ENCODE measurements around the gene HOXB4. TPM values are rescaled to one million over a fixed set of nuclear protein-coding genes. Genes with fewer than 3 reads are reported as not detected.
A peak's percentile ranks its signal among the peaks of the same experiment; 100 is the strongest.

Gene HOXB4
- total RNA-seq (2014; rRNA removed; shearing (Covaris generic)) = 0.45 TPM in 2 replicates

DNA sequence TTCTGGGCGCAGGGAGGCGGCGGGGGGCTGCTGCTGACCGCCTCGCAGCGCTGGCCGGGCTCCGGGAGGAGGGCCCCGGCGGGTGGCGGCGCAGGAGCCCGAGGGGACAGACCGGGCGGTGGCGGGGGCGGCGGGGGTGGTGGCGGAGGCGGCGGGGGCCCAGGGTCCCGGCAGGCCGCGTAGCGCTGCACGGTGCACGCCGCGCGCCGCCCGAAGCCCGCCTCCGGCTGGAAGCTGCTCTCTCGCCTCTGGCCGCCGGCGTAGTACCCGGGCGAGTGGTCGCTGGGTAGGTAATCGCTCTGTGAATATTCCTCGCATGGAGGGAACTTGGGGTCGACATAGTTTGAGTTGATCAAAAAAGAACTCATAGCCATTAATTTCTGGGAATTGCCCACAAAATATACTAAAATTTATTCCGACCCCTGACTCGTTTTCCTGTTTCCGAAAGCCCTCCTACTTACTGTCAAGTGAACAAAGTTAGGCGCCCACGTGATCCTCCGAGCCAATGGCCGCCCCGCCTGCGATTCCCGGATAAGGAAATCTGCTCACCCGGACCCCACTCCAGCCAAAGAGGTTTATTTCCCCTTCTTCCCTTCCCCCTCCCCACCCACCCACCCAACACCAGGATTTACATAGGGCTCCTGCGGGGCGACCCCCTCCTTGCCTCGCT, at the start of gene HOXB4:
Gene HOXB4 (minus strand): TSS at position 405 of the 670 bp plus-strand sequence. CDS start 31 bp downstream, at position 374.
- DNase-seq (ENCODE audit: low spot score) = no peak

DNA sequence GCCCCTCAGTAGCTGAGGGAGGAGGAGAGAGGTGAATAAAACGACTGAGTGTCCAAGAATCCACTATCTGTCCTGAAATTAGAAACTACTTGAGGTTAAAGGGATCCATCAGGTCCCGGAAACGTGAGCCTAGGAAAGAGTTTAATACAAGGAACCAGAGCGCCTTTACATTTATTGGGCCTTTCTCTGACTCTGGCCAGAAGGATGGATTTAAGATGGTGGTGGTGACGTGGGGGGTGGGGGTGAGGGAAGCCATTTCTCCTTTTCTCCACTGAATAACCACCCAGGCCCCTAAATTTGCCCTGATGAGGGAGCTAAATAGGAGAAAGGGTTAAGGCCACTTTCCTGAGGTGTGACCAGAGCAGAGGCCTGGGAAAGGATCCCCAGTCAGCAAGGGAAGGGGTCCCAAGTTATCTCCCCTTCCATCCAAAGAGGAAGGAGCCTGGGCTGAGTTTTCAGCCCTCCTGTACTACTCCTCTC, 49.0 kb upstream of the HOXB4 start:
- no peak for DNase-seq (ENCODE audit: low spot score)

DNA sequence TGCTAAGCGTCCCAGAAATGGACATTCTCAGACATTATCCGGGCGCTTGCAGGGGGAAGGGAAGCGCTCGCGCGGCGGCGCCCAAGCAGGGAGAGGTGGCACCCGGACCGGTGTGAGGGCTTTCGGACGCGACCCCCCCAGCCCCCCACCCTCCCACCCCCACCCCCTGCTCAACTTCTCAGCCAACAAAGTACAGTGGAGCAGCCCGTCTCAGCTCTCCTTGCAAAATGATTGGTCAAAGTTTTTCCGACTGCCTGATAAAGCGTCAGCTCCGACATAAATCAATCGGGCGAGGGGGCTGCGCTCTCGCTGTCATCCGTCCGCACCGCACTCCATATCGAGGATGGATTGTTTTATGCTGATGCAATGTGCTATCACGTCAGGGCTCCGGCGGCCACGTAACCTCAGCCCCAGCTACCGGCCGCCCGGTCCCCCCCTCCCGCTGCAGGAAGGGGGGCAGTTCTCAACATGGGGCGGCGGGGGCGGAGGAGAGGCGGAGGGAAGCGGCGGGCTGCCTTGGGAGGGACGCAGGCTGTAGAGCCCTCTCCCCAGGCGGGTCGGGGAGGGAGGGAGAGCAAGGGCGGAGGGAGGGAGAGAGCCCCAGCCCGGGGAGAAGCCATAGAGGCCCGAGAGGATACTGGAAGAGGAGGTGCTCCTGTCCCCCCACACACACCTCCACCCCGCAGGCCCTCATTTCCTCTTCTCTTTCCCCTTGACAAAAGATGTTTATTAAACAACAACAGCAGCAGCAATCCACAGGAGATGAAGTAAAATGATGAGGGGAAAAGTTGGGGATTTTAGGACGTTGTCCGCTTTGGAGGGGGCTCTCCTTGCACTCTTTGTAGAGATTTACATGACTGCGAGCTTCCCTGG, 48.3 kb upstream of the HOXB4 start, which contains the start of gene HOXB9:
Gene HOXB9 (minus strand): TSS at position 114 of the 873 bp plus-strand sequence. CDS start 89 bp downstream, at position 25.
- peak; percentile 94 for DNase-seq (ENCODE audit: low spot score)

DNA sequence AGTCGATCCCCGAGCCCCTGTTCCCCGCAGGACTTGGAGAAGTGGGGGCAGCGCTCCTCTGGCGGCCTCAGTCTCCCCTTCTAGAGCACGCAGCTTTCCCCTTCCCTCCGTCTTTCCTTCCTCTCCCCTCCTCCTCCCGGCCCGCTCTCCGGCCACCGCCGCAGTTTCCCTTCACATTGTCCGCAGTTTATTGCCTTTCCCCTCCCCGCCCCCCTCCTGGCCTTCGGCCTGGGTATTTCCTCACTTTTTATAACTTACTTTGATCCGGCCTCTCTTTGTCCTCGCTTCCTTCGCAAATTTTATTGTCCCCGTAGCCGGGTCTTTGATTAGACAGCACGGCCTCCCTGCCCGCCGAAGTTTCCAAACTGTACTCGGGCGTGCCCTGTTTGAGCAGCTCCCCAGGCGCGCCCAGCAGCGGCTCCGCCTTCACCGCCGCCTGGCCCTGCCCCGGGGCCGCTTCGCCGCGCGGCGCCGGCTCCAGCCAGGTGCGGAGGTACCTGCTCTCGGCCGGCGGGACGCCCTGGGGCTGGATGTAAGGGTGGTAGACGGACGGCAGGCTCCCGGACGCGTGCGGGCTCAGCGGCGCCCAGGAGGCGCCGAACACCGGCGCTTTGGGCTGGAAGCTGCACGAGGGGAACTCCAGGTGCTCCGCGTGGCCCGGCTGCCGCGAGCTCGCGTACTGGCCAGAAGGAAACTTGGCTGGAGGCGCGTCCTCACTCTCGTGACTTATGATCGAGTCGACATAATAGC, 47.5 kb upstream of the HOXB4 start:
- DNase-seq (ENCODE audit: low spot score) = no peak

DNA sequence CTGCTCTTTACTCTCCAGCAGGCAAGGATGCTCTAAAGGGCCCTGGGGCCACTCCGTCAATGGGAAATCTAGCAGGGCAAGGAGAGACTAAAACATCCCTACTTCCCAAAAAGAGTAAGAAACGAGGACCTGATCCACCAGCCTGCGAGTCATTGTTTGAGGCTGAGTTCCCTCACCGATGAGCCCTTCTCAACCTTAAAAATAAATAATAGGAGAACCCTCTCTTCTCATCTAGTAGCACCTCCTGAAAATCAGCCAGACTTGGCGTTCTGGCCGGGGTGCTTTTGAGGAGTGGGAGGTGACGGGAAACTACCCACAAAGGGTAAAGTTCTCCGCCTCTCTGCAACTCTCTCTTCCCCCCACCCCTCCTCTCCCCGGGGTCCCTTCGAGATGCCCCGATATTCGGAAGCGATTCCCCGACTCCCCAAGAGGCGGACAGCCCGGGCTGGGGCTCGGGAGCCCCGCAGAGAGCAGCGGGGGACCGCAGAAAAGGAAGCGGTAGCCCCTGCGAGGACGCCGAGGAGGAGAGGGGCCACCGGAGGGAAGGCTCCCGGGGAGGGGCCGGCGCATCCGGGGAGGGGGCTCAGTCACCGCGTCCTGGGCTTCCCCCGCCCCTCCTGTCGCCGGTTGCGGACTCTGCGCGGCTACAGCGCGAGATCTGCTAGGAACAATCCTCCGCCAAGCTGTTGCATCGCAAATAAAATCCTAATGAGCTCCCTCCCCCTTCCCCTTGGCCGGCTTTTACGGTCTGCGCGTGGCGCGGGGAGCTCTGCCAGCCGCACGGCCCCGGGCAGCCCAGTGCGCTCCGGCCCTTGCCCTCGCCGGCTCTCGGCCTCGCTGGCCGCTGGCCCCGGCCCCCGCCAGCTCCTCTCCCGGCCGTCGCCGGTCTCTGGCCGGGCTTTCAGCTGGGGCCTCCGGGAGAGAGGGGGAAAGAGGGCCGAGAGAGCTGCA, 46.7 kb upstream of the HOXB4 start:
- DNase-seq (ENCODE audit: low spot score) = peak; percentile 46

DNA sequence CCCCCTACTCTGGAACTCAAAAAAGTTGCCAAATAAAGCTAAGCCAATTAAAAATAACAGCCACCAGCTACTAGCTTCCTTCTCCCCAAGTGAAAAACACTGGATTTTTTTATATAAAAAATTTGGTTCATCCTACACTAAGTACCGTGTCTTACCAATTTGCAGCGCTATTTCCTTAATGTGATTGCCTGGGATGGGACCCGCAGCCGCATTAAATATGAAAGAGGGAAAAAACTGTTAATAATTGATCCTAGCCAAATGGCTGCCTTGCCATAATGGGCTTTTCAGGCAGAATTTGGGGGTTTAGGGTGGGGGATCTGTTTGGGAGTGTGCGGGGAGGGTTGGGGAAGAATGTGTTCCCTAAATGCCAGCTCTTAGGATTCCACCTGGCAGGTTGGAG, 46.0 kb upstream of the HOXB4 start:
- DNase-seq (ENCODE audit: low spot score) = no peak

DNA sequence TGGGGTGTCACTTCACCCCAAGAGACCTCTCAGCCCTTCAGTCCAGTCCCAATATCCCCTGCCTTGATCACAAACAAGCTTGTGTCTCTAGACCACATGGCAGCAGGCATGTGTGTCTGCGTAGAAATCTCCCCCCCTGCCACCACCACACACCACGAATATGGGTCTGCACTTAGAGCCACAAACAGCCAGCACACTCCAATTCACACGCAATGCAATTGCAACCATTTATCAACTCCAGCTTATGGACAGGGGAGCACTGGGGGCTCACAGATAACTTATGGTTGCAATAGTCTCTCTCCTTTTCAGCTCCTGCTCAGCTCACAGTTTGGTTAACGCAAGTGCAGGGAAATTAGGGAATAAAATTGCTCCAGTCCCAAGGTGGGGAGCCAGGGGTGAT, 45.4 kb upstream of the HOXB4 start:
- DNase-seq (ENCODE audit: low spot score) = no peak

DNA sequence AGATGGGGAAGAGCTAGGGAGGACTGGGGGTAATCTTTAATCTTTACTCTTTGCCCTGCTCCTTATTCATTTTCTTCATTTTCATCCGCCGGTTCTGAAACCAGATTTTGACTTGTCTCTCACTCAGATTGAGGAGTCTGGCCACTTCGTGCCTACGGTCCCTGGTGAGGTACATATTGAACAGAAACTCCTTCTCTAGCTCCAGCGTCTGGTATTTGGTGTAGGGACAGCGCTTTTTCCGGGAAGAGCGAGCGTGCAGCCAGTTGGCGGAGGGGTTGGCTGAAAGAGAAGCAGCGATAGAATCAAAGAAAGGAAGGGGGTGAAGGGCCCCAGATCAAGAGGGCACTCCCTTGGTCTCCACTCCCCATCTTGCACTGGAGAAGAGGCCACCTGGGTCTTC, 44.7 kb upstream of the HOXB4 start:
- DNase-seq (ENCODE audit: low spot score) = no peak

DNA sequence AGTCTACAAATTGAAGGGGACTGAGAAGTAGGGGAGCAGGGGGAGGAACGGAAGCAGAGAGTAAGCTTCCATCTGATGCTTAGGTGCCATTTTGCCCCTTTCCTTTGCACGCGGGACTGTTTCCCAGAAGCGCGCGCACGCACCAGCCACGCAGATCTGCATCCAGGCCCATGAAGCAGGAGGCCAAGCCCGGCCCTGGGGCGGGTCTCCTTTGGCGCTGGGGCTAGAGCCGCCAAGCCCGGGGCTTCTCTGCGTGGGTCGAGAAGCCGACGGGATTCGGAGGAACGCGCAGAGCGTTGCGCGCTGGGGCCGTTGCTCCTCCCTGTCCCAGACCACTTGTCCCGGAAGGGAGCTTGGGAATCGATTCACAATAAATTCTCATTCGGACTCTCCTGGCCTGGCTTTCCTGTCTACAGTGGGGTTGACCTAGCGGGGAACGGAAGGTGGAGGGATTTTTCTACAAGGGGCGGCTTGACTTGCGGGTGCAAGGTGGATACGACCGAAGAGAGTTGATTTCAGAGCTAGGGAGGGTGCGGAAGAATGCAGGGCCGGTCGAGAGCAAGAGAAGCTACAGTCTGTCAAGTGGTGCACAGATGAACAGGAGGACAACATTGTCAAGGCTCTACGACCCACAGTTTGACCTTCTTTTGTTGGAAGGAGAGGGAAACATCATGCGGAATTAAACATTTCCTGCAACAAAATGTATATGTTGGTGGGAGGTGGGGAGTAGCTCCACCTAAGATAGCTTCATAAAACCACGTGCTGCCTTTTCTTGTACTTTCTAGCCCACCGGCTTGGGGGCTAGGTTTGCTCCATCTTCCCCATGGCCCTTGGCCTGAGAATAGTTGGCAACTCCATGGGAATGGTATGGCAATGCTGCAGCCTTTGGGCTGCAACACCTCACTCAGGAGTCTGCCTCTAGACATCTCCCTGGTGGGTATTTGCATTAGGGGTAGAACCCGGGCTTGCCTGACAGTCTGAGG, 43.6 kb upstream of the HOXB4 start:
- no peak for DNase-seq (ENCODE audit: low spot score)

DNA sequence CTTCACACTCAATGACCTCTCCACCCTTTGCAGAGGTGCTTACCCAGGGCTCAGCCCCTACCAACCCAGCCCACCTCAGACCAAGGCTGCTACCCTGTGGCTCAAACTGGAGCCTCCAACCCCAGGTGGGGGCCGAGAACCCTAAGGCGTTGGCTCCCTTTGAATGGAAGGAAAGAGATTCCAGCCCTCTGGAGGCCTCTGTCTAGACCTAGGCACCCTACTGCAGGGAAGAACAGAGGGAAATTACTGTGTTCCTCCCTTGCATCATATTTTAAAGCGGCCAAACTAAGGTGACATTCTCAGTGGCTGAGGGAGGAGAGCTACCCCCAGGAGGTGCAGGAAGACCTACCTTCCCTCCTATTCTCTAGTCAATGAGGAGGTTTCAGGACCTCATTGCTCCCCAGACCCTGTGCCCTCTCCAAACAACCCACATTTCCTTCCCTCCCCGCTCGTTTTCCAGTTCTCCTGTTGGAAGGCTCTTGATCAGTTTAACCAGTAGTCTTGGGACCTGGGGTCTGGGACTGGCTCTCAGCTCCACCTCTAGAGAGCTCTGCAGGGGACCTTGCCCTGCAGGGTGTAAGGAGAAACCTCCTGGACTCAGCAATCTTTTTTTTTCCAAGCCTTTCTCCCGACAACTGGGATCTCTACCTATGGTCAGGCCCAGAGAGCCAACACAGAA, 42.5 kb upstream of the HOXB4 start:
- DNase-seq (ENCODE audit: low spot score) = no peak

DNA sequence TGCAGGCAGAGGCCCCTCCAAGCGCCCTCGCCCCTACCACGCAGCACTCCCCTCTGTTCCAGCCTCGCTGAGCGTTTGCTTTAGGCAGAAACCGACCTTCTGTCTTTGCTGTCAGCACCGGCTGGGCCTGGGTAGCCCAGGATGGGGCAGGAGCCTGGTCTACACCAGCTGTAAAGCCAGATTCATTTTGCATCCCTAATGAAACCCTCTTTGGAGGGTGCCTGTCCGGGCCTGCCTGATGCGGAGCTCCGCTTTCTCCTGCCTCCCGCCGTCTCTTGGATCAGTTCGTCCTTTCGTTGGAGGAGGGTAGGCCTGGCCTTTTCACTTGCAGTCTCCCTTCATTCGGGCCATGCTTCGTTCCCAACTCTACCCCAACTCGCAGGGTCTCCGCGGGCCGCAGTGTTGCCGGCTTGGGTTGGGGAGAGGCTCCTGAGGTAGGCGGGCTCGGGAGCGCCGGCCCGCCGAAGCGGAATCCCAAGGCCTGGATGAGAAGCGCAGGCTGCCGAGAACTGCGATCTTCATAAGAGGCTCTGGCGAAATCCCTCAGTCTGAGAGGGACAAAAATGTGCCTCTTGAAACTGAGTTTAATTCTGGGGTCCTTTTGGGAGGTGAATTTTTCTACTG, 41.8 kb upstream of the HOXB4 start:
- DNase-seq (ENCODE audit: low spot score) = no peak

DNA sequence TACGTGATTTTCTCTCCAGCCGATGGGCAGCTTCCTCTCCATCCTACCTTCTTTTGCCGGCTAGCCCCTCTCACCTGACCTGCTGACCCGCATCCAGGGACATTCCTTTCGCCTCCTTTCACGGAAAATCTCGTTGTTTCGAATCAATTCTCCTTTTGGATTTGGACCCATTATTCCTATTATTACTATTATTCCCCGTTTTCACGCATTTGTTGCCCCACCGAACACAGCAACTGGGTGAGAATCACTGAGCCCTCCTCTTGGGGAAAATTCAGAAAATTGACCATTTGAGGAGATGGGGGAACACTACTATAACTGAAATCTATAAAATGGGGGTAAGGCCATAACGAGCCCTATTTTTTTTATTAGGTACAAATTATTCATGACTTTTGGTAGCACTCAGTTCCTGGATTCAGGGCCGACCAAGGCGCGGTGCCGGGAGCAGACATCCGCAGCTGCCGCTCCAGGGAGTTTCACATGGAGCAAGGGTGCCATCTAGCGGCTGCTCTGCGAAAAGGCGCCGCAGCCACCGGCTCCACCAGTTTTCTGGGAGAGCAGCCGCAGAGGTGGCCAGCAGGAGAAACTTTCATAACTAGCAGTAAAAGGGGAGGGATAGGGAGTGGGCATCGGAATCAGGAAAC, 40.2 kb upstream of the HOXB4 start:
- peak; percentile 74 for DNase-seq (ENCODE audit: low spot score)

DNA sequence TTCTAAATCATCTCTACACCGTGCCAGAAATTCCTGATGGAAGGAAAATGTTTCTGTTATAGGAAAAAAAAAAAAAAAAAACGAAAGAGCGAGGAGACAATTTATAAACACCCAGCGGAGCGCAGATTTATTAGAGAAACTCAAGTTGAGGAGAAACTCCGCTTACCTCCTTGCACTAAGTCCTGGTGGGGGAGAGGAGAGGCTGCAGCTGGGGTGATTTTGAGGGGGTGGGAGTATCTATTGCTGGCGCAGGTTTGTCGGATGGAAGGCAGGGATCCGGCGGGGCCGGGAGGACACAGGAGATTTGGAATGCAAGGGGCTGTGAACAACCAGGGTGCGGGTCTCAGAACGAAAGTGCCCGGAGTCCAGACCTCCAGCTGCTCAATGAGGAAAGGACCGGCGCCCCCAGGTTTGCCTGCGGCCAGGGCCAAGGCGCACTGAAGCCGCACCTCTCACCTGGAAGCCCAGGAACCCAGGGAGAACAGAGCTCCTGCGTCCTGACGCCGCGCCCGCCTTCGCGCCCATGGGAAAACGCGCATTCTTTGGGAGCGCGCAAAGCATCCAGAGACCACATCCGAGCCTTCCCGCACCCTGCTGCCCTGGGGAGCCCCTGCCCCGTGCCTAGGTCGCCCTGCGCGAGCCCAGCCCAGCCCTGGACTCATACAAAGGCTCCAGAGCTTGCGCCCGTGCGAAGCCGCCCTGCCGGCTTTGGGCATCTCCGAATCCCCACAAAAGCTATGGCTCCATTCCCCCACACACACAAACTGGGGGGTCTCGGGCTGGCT, 39.5 kb upstream of the HOXB4 start:
- DNase-seq (ENCODE audit: low spot score) = no peak

DNA sequence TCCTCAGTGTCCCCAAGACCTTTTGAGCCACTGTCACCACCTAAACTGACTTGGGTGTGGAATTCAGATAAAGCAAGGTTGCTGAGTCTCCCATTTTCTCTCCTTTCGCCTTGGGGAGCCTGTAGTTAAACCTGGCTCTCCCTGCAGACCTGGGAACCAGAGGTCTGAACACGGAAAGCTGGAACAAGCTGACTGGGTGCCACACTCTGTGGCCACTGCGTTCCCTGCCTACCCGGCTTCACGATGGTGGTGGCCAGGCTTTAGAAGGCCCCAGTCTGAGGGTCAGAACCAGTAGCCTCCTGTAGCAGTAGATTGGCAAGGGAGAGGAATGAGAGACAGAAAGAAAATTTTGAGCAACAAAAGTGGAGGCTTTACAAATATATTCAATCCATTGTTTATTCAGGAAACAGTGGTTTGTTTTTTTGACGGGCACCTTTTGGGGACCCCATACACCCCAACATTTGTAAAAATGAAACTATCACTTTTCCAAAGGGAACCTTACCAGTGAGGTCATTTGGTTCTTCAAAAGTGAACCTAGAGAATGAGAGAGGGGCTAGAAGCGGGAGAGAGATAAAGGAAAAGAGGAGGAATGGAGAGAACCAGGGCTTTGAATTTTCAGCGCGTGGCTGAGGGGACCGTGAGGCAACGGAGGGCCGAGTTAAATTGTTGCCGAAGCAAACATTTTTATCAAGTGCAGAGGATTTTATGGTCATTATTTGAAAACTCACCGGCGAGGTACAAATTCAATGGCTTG, 38.7 kb upstream of the HOXB4 start:
- no peak for DNase-seq (ENCODE audit: low spot score)

DNA sequence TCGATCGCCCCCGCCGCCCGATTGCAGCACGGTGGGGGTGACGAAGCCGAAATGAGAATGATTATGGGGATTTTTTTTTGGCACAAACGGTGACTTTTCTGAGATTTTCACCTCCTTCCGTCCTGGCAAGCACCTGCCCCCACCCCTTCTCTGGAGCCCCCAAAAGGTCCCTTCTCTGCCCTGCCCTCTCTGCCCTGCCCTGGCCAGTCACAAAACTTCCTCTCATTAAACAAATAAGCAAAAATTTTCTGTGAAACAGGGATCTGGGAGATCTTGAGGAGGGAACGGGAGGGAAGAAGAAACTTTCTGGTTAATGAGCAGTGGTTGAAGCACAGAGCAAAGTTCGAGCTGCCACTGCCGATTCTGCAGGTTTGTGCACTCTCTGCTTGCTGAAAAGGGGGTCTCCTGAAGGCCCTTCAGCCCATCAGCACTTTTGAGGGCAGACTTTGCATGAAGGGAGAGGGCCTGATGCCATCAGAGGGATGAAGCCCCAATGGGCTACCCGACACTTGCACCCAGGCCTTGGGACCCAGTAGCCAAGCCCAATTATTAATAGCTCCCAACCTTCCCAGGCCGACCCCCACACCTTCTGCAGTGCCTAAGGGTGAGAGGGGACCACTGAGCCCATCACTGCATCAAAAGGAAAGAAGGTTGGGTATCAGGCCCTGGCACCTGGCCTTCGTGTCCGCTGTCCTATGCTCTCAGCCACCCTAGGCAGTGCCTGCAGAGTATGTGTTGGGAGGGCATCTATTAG, 38.0 kb upstream of the HOXB4 start:
- no peak for DNase-seq (ENCODE audit: low spot score)

Measured in H4 (cell line).